Uterus (tissue), 2 donors: ENCODE measurements around the gene ACY1.

Source experiments
- POLR2A ChIP-seq, 2 donors: fragments of 450-650 bp; IDR thresholded peaks; one replicate each; pipeline ENCODE4 v1.6.1; 2016; ENCODE audit warnings: antibody characterized with exemption in 2 of 2, mild to moderate bottlenecking in 1 of 2, moderate library complexity in 1 of 2
- TF ChIP-seq, protein P1 (sequence below), 4 experiments: fragments of 200-600 bp in 2 of 4; fragments of 450-650 bp in 2 of 4; sonication (generic) in 2 of 4; IDR thresholded peaks; one replicate each; pipeline ENCODE4 v1.5.1; 2016 to 2019; ENCODE audit warnings: antibody characterized with exemption in 4 of 4, mild to moderate bottlenecking in 2 of 4, moderate library complexity in 1 of 4

GRCh38 chr3:51961011-51961410 lies 22.3 kb upstream of the ACY1 start:
- TF ChIP-seq, protein P1, sequence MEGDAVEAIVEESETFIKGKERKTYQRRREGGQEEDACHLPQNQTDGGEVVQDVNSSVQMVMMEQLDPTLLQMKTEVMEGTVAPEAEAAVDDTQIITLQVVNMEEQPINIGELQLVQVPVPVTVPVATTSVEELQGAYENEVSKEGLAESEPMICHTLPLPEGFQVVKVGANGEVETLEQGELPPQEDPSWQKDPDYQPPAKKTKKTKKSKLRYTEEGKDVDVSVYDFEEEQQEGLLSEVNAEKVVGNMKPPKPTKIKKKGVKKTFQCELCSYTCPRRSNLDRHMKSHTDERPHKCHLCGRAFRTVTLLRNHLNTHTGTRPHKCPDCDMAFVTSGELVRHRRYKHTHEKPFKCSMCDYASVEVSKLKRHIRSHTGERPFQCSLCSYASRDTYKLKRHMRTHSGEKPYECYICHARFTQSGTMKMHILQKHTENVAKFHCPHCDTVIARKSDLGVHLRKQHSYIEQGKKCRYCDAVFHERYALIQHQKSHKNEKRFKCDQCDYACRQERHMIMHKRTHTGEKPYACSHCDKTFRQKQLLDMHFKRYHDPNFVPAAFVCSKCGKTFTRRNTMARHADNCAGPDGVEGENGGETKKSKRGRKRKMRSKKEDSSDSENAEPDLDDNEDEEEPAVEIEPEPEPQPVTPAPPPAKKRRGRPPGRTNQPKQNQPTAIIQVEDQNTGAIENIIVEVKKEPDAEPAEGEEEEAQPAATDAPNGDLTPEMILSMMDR (IDR thresholded peaks at IDR 0.05), result no peak
- no peak for TF ChIP-seq POLR2A (IDR thresholded peaks at IDR 0.05)
